ENCODE measurements around the gene SCNN1A. TPM values are rescaled to one million over a fixed set of nuclear protein-coding genes. Genes with fewer than 3 reads are reported as not detected.

SCNN1A gene
- total and polyA plus RNA-seq, 5 donors, result 0.08 to 0.80 (median 0.36) TPM

DNA sequence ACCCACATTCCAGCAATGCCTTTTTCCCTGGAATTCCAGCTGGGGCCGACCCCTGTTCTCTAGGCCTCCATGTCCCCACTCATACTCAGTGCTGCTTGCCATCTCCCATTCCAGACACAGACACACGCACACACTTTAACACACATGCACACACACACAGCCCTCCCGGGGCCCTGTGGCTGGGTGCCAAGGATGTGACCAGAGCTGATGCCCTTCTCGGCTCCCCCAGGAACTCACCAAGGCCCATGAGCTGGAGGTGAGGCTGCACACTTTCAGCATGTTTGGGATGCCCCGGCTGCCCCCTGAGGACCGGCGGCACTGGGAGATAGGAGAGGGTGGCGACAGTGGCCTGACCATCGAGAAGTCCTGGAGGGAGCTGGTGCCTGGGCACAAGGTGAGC is 60.6 kb downstream of the SCNN1A start:
- DNase-seq (no peak), ATAC-seq (no peak)
- no peaks in the 10 kb centered on the region for H3K9me3 ChIP-seq (ENCODE audit: control insufficient read depth, low read length)
- 77% methylated on average over 9 of the region's 9 CpGs for WGBS
- no peak overlapping the region for H3K27ac ChIP-seq (ENCODE audit: low read length)
- intact Hi-C loops (cut with DNase I), result no loop called here
- no peak overlapping the region for H3K4me3 ChIP-seq (ENCODE audit: low read length)
- H3K27me3 ChIP-seq (ENCODE audit: control insufficient read depth, insufficient read depth), result no peaks in the 10 kb centered on the region
- H3K4me1 ChIP-seq (ENCODE audit: control insufficient read depth, insufficient read depth, low read length), result no peaks in the 10 kb centered on the region

DNA sequence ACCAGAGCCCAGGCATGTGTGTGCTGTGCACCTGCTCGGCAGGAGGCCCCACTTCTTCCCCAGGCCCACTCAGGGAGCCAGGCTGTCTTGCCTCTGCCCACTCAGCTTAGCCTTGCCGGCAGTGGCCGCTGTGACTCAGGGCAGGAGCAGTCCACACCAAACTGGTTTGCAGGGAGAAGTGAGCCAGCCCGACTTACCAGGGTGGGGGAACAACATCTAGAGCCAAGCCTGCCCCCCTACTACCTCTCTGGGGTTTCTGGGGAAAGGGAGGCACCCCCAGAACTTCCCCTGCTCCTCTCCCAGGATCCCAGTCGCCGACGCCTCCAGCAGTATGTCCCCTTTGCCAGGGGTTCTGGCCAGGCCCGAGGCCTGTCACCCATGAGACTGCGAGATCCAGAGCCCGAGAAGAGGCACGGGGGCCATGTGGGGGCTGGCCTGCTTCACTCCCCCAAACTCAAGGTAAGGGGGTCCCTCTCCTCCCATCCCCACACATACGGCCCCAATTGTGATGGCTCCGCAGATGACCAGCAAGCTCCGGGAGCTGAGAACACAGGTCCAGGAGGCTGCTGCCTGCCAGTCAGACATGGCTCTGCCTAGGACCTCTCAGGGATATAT is 61.9 kb downstream of the SCNN1A start:
- intact Hi-C loops (cut with DNase I), result no loop called here
- ATAC-seq, result no peak
- Histone ChIP-seq H3K9me3 (ENCODE audit: control insufficient read depth, low read length) (no peaks in the 10 kb centered on the region), H3K27ac (ENCODE audit: low read length) (no peak overlapping the region), H3K4me3 (ENCODE audit: low read length) (no peak overlapping the region), H3K4me1 (ENCODE audit: control insufficient read depth, insufficient read depth, low read length) (no peaks in the 10 kb centered on the region), H3K27me3 (ENCODE audit: control insufficient read depth, insufficient read depth) (no peaks in the 10 kb centered on the region)
- 95% methylated on average over 14 of the region's 14 CpGs for WGBS
- no peak for DNase-seq

DNA sequence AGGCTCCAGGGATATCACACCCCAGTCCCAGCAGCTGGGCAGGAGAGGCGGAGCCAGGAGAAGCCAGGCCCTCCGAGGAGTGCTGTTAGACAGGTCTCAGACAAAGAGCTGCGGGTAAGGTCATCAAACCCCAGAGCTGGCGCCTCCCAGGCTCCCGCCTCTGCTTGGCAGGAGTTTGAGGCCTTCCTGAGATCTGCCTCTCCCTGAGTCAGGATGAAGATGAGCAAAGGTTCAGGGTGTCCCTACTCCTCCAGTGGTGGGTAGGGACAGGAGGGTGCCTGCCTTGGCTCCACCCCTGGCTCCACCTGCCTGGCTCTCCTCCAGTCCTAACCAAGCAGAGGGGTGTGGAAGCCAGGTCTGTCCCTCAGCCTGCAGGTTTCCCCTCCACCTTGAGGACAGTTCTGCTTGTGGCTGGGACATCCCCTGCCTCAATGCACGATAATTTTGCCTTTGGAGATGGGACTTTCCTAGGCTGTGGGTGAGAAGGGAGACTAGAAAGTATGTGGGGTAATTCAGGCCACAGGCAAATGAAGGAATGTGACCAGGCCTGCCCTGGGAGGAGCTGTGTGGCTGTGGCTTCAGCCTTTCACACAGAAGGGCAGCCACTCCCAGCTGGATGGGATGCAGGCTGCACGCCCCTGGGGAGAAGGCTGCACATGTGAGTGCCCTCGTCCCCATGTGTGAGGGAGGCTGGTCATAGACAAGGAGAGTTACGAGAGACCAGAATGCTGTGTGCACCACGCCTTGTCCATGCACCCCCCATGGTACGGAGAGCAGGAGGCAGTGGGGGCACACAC is 62.6 kb downstream of the SCNN1A start:
- ATAC-seq, result peak; percentile 3 to 11
- DNase-seq, result no peak
- no peaks in the 10 kb centered on the region for H3K9me3 ChIP-seq (ENCODE audit: control insufficient read depth, low read length)
- 82% methylated on average over 11 of the region's 11 CpGs for WGBS
- no peak overlapping the region for H3K4me3 ChIP-seq (ENCODE audit: low read length)
- no peak overlapping the region for H3K27ac ChIP-seq (ENCODE audit: low read length)
- H3K27me3 ChIP-seq (ENCODE audit: control insufficient read depth, insufficient read depth), result no peaks in the 10 kb centered on the region
- H3K4me1 ChIP-seq (ENCODE audit: control insufficient read depth, insufficient read depth, low read length), result no peaks in the 10 kb centered on the region
- intact Hi-C loops (cut with DNase I), result no loop called here

DNA sequence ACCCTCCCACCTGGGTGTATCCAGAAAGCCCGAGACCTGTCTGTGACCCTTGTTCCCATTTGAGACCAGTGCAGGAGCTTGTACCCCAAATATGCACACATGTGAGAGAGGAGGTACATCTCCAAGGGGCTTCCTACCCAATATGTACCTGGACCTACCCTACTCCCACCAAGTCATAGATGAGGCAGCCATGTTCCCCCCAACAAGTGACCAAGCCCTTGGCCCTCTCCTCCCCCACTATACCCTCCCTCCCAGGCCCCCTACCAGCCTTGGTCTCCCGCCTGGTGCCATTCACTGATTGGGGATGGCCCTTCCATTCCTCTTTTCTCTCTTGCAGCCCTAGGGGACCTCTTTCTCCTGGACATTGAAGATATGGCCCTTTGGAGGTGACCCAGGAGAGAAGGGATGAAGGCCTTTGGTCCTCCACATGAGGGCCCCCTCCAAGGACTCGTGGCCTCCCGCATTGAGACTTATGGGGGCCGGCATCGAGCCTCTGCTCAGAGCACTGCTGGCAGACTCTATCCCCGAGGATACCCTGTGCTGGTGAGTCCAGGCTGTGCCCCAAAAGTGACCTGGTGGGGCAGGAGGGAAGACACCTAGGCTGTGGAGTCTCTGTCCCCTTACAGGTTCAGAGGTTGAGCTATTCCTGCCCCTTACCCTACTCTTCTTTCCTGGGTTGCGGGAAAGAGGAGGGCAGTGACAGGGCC is 63.4 kb downstream of the SCNN1A start:
- Histone ChIP-seq H3K27me3 (ENCODE audit: control insufficient read depth, insufficient read depth) (no peaks in the 10 kb centered on the region), H3K9me3 (ENCODE audit: control insufficient read depth, low read length) (no peaks in the 10 kb centered on the region), H3K27ac (ENCODE audit: low read length) (no peak overlapping the region), H3K4me3 (ENCODE audit: low read length) (no peak overlapping the region), H3K4me1 (ENCODE audit: control insufficient read depth, insufficient read depth, low read length) (no peaks in the 10 kb centered on the region)
- no peak for ATAC-seq
- intact Hi-C loops (cut with DNase I), result no loop called here
- 95% methylated on average over 8 of the region's 8 CpGs for WGBS
- no peak for DNase-seq

DNA sequence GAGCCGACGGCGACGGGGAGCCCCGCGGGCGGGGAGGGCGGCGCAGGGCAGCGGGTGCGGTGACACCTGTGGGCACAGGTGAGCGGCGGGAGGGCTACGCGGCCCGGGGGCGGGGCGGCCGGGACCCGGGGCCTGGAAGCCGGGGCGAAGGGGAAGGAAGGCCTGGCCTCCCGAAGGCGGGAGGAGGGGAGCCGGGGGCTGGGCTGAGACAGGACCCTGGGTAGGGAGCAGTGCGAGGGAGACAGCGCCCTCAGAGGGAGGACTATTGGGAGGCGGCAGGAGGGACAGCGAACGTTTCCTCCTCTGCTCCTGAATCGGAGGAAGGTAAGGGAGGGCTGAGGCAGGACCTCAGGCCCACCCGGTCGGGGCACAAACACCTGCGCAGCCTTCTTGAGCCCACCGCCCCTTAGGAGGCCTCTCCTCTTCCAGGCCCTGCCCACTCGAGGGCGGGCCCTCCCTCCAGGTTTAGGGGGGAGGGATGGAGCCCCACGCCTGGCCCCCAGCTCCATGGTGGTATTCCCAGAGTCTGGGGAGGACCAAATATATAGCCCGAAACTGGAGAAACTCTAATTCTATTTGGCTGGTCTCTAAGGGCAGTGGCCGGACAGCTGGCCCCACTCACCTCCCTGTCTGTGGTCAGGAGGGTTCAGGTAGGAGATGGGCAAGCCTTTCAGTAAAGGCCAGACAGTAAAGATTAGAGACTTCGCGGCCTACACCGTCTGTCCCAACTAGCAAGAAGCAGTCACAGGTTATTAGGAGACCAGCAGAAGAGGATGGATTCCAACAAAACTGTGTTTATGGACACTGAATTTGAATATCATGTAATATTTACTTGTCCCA is 64.4 kb downstream of the SCNN1A start:
- peak overlapping the region; percentile 27 for H3K4me3 ChIP-seq (ENCODE audit: low read length)
- H3K9me3 ChIP-seq (ENCODE audit: control insufficient read depth, low read length), result no peaks in the 10 kb centered on the region
- H3K27me3 ChIP-seq (ENCODE audit: control insufficient read depth, insufficient read depth), result no peaks in the 10 kb centered on the region
- WGBS, result 28% methylated on average over 43 of the region's 43 CpGs
- no peaks in the 10 kb centered on the region for H3K4me1 ChIP-seq (ENCODE audit: control insufficient read depth, insufficient read depth, low read length)
- DNase-seq, result peak in 1 of 3 donors; percentile 57
- ATAC-seq, result no peak
- H3K27ac ChIP-seq (ENCODE audit: low read length), result no peak overlapping the region
- intact Hi-C loops (cut with DNase I), result no loop called here

DNA sequence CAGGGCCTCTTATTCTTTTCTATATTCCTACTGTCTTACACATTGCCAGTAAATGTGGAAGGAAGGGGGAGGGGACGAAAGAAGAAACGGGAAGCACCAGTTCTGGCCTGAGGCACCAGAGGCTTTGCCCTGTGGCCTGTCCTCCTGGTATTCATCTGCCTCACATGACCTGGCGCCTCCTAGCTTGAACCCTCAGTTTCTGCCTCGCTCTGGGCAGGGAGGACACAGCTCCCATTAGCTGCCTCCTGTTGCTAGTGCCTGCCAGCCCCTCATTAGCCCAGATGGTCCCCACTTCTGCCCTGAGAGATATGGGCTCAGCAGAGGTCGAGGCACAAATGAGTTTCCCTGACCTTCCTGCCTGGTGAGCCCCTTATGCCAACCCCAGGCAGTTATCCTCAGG is 67.8 kb downstream of the SCNN1A start:
- 65% methylated on average over 5 of the region's 5 CpGs for WGBS
- Histone ChIP-seq H3K4me1 (ENCODE audit: control insufficient read depth, insufficient read depth, low read length) (no peaks in the 10 kb centered on the region), H3K9me3 (ENCODE audit: control insufficient read depth, low read length) (no peaks in the 10 kb centered on the region), H3K27me3 (ENCODE audit: control insufficient read depth, insufficient read depth) (no peaks in the 10 kb centered on the region), H3K4me3 (ENCODE audit: low read length) (no peak overlapping the region), H3K27ac (ENCODE audit: low read length) (no peak overlapping the region)
- ATAC-seq (no peak), DNase-seq (no peak)
- intact Hi-C loops (cut with DNase I), result no loop called here

DNA sequence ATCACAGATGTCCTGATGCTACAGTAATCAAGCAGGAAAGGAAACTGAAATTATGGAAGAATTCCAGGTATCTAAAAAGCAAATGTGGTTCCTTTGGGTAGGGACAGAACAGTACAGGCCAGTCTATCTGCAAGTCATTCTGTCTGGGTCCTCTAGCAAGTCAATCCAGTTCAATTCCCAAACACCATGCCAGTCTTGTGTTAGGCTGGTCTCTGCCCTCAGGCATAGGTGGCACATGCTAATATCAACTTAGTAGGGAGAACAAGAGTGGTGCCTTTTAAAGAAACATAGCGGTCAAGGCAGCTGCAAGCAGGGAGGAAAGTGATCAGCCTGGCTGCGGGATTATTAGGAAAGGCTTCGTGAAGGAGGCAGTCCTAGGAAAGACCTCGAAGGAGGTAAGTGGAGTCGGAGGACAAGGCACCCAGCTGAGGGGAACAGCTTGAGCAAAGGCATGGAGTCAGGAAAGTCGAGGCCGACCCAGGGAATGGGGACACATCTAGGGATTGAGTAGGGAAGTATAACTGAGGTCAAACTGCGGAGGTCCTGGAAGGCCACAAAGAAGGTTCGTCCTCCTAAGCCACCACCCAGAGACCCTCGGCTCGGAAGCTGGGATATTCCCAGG is 68.7 kb downstream of the SCNN1A start:
- DNase-seq, result no peak
- Histone ChIP-seq H3K4me1 (ENCODE audit: control insufficient read depth, insufficient read depth, low read length) (no peaks in the 10 kb centered on the region), H3K27ac (ENCODE audit: low read length) (no peak overlapping the region), H3K4me3 (ENCODE audit: low read length) (no peak overlapping the region), H3K27me3 (ENCODE audit: control insufficient read depth, insufficient read depth) (no peaks in the 10 kb centered on the region), H3K9me3 (ENCODE audit: control insufficient read depth, low read length) (no peaks in the 10 kb centered on the region)
- no peak for ATAC-seq
- 93% methylated on average over 11 of the region's 11 CpGs for WGBS
- intact Hi-C loops (cut with DNase I), result no loop called here

DNA sequence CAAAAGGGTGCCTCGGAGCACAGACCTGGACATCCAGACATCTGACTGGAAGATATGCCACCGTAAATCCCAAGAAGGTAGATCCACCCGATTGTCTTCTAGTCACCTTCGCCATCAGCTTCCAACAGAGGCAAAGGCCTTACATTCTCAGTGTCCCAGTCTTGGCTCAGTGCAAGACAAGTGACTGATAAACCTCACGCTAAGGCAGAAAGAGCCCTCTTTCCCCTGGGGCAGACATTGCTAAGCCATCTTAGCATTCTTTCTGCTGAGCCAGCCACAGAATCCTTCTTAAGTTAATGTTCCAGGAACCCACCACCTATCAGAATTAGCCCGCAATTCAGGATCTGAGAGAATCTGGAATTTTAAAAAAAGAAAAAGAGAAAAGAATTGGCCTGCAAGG is 69.2 kb downstream of the SCNN1A start:
- Histone ChIP-seq H3K4me1 (ENCODE audit: control insufficient read depth, insufficient read depth, low read length) (no peaks in the 10 kb centered on the region), H3K27me3 (ENCODE audit: control insufficient read depth, insufficient read depth) (no peaks in the 10 kb centered on the region), H3K27ac (ENCODE audit: low read length) (no peak overlapping the region), H3K4me3 (ENCODE audit: low read length) (no peak overlapping the region), H3K9me3 (ENCODE audit: control insufficient read depth, low read length) (no peaks in the 10 kb centered on the region)
- DNase-seq (no peak), ATAC-seq (no peak)
- 84% methylated on average over 6 of the region's 6 CpGs for WGBS
- intact Hi-C loops (cut with DNase I), result no loop called here

DNA sequence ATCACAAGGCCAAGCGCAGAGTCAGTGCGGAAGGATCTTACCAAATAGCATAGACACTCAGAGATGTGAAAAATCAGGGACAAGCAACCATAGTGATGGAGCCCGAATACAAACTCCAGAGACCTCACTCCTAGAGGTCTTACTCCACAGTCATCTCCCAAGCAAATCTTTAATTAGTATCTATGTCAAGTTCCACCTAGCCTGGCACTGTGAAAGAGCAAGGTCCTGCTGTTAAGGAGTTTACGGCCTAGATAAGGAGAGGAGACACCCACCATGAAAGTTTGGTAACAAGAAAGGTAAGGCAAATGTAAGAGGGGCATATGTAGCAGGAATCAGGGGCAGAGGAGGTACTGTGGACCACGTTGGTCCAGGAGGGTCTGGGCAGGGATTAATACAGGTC is 72.3 kb downstream of the SCNN1A start:
- intact Hi-C loops (cut with DNase I), result no loop called here

DNA sequence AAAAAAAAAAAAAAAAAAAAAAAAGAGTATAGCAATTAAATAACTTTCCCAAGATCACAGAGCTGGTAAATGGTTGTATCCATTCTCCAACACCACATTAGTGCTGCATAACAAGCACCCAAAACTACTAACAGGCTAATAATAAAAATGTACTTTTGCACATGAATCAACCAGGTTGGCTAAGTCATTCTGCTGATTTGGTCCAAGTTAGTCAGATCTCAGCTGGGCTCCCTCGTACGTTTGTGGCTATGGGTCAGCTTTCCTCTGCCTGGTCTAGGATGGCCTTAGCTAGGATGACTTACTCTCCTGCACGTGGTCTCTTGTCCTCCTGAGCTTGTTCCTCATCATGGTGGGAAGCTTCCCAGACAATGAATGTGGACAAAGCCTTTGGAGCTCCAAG is 72.7 kb downstream of the SCNN1A start:
- Histone ChIP-seq H3K4me1 (ENCODE audit: control insufficient read depth, insufficient read depth, low read length) (no peaks in the 10 kb centered on the region), H3K4me3 (ENCODE audit: low read length) (no peak overlapping the region), H3K9me3 (ENCODE audit: control insufficient read depth, low read length) (no peaks in the 10 kb centered on the region), H3K27me3 (ENCODE audit: control insufficient read depth, insufficient read depth) (no peaks in the 10 kb centered on the region), H3K27ac (ENCODE audit: low read length) (no peak overlapping the region)
- DNase-seq (no peak), ATAC-seq (no peak)
- WGBS, result 79% methylated on average over 3 of the region's 3 CpGs
- intact Hi-C loops (cut with DNase I), result no loop called here

More for the DNA sequence above, 72.3 kb downstream of the SCNN1A start:
- H3K4me1 ChIP-seq (ENCODE audit: control insufficient read depth, insufficient read depth, low read length), result no peaks in the 10 kb centered on the region
- 88% methylated on average over 5 of the region's 5 CpGs for WGBS
- ATAC-seq (no peak), DNase-seq (no peak)
- H3K9me3 ChIP-seq (ENCODE audit: control insufficient read depth, low read length), result no peaks in the 10 kb centered on the region
- no peak overlapping the region for H3K27ac ChIP-seq (ENCODE audit: low read length)
- no peaks in the 10 kb centered on the region for H3K27me3 ChIP-seq (ENCODE audit: control insufficient read depth, insufficient read depth)
- H3K4me3 ChIP-seq (ENCODE audit: low read length), result no peak overlapping the region

Data from right cardiac atrium (tissue), 5 donors.